Hepatocyte (in vitro differentiated cells): ENCODE measurements around the gene PDE11A.

Source experiments
- CTCF ChIP-seq: fragments of 200-600 bp; sonication (generic); IDR thresholded peaks from 2 replicates; pipeline ENCODE4 v1.5.1; 2016; ENCODE audit warnings: antibody characterized with exemption, mild to moderate bottlenecking; ENCODE audit not compliant: poor library complexity
- EZH2phosphoT487 ChIP-seq: fragments of 200-600 bp; sonication (generic); IDR thresholded peaks from one replicate; pipeline ENCODE4 v1.6.1; 2018; ENCODE audit warnings: antibody characterized with exemption, mild to moderate bottlenecking, low read depth, moderate library complexity; ENCODE audit not compliant: unreplicated experiment, severe bottlenecking

- TF ChIP-seq CTCF, result no peak
- no peak for TF ChIP-seq EZH2phosphoT487
These were observed 39.2 kb upstream of the PDE11A start for GRCh38 chr2:178111743-178112142.
